Stimulated activated CD4-positive, alpha-beta T cell treated with anti-CD3 and anti-CD28 coated beads, Interleukin-4, amount 100 ng/mL, for 48 hours (primary cell): ENCODE results near the gene SAMD4B.

ENCODE experiments used
- DNase-seq, 2 donors: peaks; one replicate each; pipeline ENCODE4 v3.0.0-alpha.2; 2020; ENCODE audit warnings: low read depth in 2 of 2

Gene SAMD4B

GRCh38 chr19:39425744-39426143 lies 83.5 kb downstream of the SAMD4B start:
- DNase-seq, result no peak

DNA sequence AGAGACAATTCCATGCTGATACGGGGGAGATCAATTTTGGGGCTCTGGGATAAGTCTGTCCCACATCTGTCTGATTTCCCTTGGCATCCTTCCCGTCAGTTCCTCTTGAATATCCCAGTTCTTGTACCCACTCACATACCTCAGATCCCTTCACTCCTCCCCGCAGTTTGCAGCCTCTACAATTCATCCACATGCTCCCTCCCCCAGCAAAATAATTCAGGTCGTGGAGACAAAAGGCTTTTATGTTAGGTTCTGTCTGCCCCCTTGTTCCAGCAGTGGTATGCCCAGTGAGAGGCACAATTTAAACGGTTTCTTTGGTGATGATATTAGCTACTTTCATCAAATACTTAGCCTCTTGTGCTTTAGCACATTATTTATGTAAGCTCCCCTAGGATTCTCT lies 83.9 kb downstream of the SAMD4B start:
- DNase-seq, result no peak

DNA sequence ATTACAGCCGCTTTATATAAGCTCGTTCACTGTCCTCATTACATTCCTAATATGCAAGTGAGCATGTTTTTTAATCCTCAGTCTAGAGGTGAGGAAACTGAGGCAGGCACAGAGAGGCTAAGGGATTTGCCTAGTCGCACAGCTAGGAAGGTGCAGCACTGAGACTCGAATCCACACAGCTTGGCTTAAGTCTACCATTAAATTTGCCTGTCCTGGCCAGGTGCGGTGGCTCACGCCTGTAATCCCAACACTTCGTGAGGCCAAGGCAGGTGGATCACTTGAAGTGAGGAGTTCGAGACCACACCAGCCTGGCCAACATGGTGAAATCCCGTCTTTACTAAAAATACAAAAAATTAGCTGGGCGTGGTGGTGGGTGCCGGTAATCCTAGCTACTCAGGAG lies 85.5 kb downstream of the SAMD4B start:
- DNase-seq, result no peak

DNA sequence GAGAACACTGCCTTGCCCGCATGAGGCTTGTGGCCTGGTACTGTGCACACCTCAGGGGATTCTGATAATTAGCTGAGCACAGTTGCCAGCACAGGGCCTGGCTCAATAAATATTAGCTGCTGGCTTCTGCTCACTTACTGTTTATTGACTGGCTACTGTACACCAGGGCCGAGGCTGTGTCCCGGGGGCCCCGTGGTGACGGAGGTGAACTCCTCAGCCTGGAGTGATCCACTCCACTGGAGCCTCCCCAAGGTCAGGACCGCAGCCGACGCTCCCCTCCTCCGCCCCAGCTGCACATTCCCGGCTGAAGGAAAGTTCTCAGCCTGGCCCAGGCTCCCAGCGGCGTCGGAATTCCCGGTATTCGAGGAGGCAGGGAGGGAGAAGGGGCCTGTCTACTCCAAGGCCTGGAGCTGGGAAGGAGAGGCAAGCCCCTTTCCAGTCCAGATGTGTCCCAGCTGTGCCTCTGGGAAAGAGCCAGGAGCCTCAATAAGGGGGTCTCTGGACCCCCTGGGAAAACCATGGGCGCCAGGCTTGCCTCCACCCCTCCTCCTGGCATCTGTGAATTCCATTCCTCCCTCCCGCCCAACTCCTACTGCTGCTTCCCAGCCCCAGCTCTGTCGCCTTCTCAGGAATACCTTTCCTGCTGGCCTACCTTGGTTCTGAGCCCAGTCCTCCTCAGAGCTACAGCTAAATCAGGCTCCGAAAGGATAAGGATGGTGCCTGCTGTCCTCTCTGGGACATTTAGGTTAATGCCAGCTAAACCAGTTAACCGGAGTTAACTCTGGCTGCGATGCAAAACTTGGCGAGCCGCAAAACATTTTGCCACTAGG lies 86.3 kb downstream of the SAMD4B start:
- DNase-seq, result no peak

DNA sequence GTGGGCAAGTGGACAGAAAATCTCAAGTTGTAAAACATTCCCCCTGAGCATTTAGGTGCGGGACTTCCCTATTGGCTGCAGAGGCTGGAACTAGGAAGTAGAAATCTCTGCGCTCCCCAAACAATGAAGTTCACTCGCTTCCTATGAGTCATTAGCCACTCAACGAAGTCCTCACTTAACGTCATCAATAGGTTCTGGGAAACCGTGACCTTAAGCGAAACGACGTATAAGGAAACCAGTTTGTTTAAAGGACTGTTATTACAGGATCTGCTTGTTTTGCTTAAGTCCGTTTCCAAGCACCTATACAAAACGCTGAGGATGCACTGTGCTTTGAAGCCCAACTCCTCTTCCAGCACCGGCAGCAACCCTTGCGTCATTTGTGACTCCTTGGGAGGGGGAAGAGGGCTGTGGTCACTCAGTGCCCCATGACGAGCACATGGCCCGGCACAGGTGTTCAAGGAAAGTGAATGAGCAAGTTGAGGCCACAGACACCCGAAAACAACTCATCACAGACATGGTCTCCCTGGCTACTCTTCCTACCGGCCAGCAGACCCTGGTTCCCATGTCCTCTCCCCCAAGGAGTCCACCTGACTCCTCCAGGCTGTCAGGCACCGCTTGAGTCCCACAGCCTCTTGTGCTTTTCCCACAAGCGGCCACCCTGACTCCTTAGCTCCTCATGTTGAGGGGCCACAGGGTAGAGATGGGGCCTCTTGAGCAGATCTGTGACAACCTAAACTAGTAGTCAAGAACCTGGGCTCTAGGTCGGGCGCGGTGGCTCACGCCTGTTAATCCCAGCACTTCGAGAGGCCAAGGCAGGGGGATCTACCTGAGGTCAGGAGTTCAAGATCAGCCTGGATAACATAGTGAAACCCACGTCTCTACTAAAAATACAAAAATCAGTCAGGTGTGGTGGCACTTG lies 88.7 kb downstream of the SAMD4B start:
- DNase-seq, result peak; percentile 42 to 73

GRCh38 chr19:39432677-39433025 lies 90.4 kb downstream of the SAMD4B start:
- no peak for DNase-seq

DNA sequence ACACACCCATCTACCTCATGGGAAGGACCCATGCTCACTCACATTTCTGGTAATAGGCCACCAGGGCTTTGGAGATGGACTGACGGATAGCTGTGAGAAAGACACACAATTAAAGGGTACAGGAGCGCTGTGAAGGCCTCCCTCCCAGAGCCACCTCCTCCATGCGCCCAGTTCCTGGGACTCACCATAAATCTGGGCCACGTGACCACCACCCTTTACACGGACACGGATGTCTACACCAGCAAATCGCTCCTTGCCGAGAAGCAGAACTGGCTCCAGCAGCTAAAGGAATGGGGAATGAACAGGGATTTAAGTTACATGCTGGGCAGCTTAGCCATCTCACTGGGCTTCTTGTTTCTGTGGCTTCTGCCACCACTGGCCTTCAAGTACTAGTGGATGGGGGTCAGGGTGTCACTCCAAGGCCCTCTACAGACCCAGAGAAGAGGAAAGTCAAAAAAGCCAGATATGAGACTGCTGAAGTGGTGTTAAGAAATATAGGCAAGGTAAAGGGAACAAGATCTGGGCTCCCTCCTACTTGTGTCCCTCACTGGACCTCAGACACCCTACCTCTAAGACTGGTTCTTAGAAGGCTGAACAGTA lies 91.4 kb downstream of the SAMD4B start:
- no peak for DNase-seq

- DNase-seq, result no peak
Observed at GRCh38 chr19:39434123-39435076, 92.2 kb downstream of the SAMD4B start.
